GM12878 (cell line): ENCODE measurements around the gene AP1B1. TPM values are rescaled to one million over a fixed set of nuclear protein-coding genes. Genes with fewer than 3 reads are reported as not detected.

Experiments used
- ATAC-seq: fragments of 200-7000 bp; cut with Tn5 transposase; 3 replicates; pipeline ENCODE4 v1.9.1; 2020; ENCODE audit warnings: mild to moderate bottlenecking, moderate library complexity
- BruUV-seq: library from RNA; stranded (reverse); fragments of 400-500 nt; replicated peaks from 2 replicates; lab custom pipeline; 2021; lab: Mats Ljungman, UMichigan
- CTCF ChIA-PET: fragments of 300-600 bp; sonication (Branson Sonifier 250); formaldehyde crosslinking; extraction: SDS; loops from one replicate; lab custom pipeline; 2021; ENCODE audit warnings: inconsistent platforms; lab: Yijun Ruan, JAX
- POLR2A ChIA-PET: fragments of 350-600 bp; formaldehyde crosslinking; extraction: SDS; loops from one replicate; lab custom pipeline; 2021; ENCODE audit warnings: inconsistent platforms; lab: Charles Lee
- RAD21 ChIA-PET: fragments of 300-600 bp; sonication (Branson Sonifier 250); formaldehyde crosslinking; loops from one replicate; lab custom pipeline; 2023; ENCODE audit warnings: antibody characterized with exemption; ENCODE audit not compliant: unreplicated experiment; lab: Charles Lee
- SMC1A ChIA-PET: fragments of 300-600 bp; sonication (Branson Sonifier 250); formaldehyde crosslinking; loops from one replicate; lab custom pipeline; 2023; ENCODE audit not compliant: unreplicated experiment, uncharacterized antibody; lab: Charles Lee
- DNase-seq: peaks from one replicate; pipeline ENCODE4 v3.0.0-alpha.2; 2011; ENCODE audit warnings: low read depth, low spot score
- FAIRE-seq: peaks from 3 replicates; lab custom pipeline; 2011; peaks lifted over from hg19 to GRCh38; lab: Jason Lieb, UNC
- H2AFZ ChIP-seq: 2 replicates; pipeline ENCODE4 v1.6.0; 2011; ENCODE audit warnings: low read depth, low read length, control low read depth; ENCODE audit not compliant: control insufficient read depth
- H3K27ac ChIP-seq: 2 replicates; pipeline ENCODE4 v1.5.1; 2011; ENCODE audit warnings: control low read depth; ENCODE audit not compliant: control insufficient read depth, insufficient read depth
- H3K27me3 ChIP-seq, 2 experiments: replicated peaks in 1 of 2; 2 replicates each; pipeline versions ENCODE4 v1.6.0 to v1.6.1; 2011; ENCODE audit warnings: low read length in 1 of 2; ENCODE audit not compliant: control insufficient read depth in 2 of 2, insufficient read depth in 2 of 2
- H3K36me3 ChIP-seq, 2 experiments: 2 replicates each; pipeline ENCODE4 v1.5.1; 2011; ENCODE audit warnings: low read length in 1 of 2; ENCODE audit not compliant: control insufficient read depth in 2 of 2, insufficient read depth in 2 of 2
- H3K4me1 ChIP-seq: 2 replicates; pipeline ENCODE4 v1.6.1; 2011; ENCODE audit warnings: mild to moderate bottlenecking, low read length, moderate library complexity, mixed read lengths; ENCODE audit not compliant: control insufficient read depth, insufficient read depth
- H3K4me2 ChIP-seq: 2 replicates; pipeline ENCODE4 v1.6.0; 2011; ENCODE audit warnings: control low read depth; ENCODE audit not compliant: control insufficient read depth, insufficient read depth
- H3K4me3 ChIP-seq: fragments of 200-600 bp; sonication (generic); 2 replicates; pipeline ENCODE4 v1.5.1; 2016
- H3K79me2 ChIP-seq: 2 replicates; pipeline ENCODE4 v1.6.0; 2011; ENCODE audit warnings: low read length; ENCODE audit not compliant: control insufficient read depth, insufficient read depth
- H3K9ac ChIP-seq: 2 replicates; pipeline ENCODE4 v1.8.0; 2011; ENCODE audit warnings: low read length, control low read depth, mixed read lengths; ENCODE audit not compliant: control insufficient read depth, insufficient read depth
- H3K9me3 ChIP-seq: replicated peaks from 3 replicates; pipeline ENCODE4 v1.5.1; 2011; ENCODE audit warnings: mild to moderate bottlenecking, low read length; ENCODE audit not compliant: control insufficient read depth, insufficient read depth
- H4K20me1 ChIP-seq: 2 replicates; pipeline ENCODE4 v1.6.0; 2011; ENCODE audit not compliant: control insufficient read depth, insufficient read depth
- BHLHE40 ChIP-seq, 2 experiments: fragments of 450-650 bp in 1 of 2; IDR thresholded peaks; 2 replicates each; pipeline ENCODE4 v1.6.1; 2011 to 2017; ENCODE audit warnings: low read depth in 2 of 2, borderline replicate concordance in 1 of 2, improper control_type of control experiment in 1 of 2, low read length in 1 of 2, mild to moderate bottlenecking in 1 of 2
- CREM ChIP-seq: IDR thresholded peaks from 2 replicates; pipeline ENCODE4 v1.6.1; 2014; ENCODE audit warnings: antibody characterized with exemption, low read depth
- JUND ChIP-seq: IDR thresholded peaks from 2 replicates; pipeline ENCODE4 v1.6.1; 2012; ENCODE audit warnings: low read depth, mild to moderate bottlenecking, low read length, improper control_type of control experiment, moderate library complexity
- NBN ChIP-seq: fragments of 450-650 bp; IDR thresholded peaks from 2 replicates; pipeline ENCODE4 v1.6.1; 2016
- NFYB ChIP-seq: IDR thresholded peaks from 2 replicates; pipeline ENCODE4 v1.6.1; 2011; ENCODE audit warnings: low read depth, mild to moderate bottlenecking, low read length, improper control_type of control experiment, moderate library complexity; ENCODE audit not compliant: insufficient read depth
- RB1 ChIP-seq: fragments of 450-650 bp; formaldehyde crosslinking; IDR thresholded peaks from 2 replicates; pipeline ENCODE4 v1.6.1; 2017; ENCODE audit warnings: mild to moderate bottlenecking, borderline replicate concordance
- RBBP5 ChIP-seq: fragments of 200-600 bp; sonication (generic); conservative IDR thresholded peaks from 2 replicates; pipeline ENCODE4 v1.6.1; 2016
- SKIL ChIP-seq: fragments of 450-650 bp; IDR thresholded peaks from 2 replicates; pipeline ENCODE4 v1.6.1; 2017; ENCODE audit warnings: mild to moderate bottlenecking, low read depth, inconsistent platforms; ENCODE audit not compliant: poor library complexity, severe bottlenecking
- SP1 ChIP-seq: IDR thresholded peaks from one replicate; pipeline ENCODE4 v1.6.1; 2011; ENCODE audit warnings: low read depth, low read length
- SREBF1 ChIP-seq: IDR thresholded peaks from 2 replicates; pipeline ENCODE4 v1.6.1; 2012; ENCODE audit warnings: mild to moderate bottlenecking, low read length
- SREBF2 ChIP-seq: IDR thresholded peaks from 2 replicates; pipeline ENCODE4 v1.6.1; 2012; ENCODE audit warnings: mild to moderate bottlenecking, low read length
- SRF ChIP-seq, 2 experiments: IDR thresholded peaks; 2 replicates each; pipeline ENCODE4 v1.6.1; 2011; ENCODE audit warnings: low read depth in 2 of 2, low read length in 2 of 2, mild to moderate bottlenecking in 1 of 2, moderate library complexity in 1 of 2
- TARDBP ChIP-seq: IDR thresholded peaks from 2 replicates; pipeline ENCODE4 v1.6.1; 2016; ENCODE audit warnings: borderline replicate concordance
- WGBS: methylation state at CpG from one replicate; pipeline ENCODE4 v1.1.6; 2016; ENCODE audit warnings: low lambda C conversion rate; ENCODE audit not compliant: insufficient replicate concordance, insufficient coverage; ENCODE audit errors: missing lambda C conversion rate; 5-methylcytosine and 5-hydroxymethylcytosine counted together
- in situ Hi-C: fragments of 300-500 bp; cut with MboI; formaldehyde crosslinking; loops from 9 replicates; pipeline ENCODE4 v1.14.3; 2018; ENCODE audit warnings: mixed read lengths
- intact Hi-C: fragments of 100-400 bp; cut with micrococcal nuclease; formaldehyde crosslinking; loops from one replicate; pipeline ENCODE4 v1.14.2; 2022; ENCODE audit not compliant: unreplicated experiment
- polyA plus RNA-seq, 11 experiments: library from polyadenylated mRNA; depleted of rRNA in 4 of 11; unstranded in 6 of 11; stranded (reverse) in 5 of 11; fragments of >200 nt; fragmentation: Nextera tagmentation in 4 of 11; fragmentation: Illumina TruSeq in 1 of 11; extraction: Ambion mirVana in 4 of 11; extraction: Trizol in 1 of 11; gene quantifications; 1 replicate in 1 of 11; 2 replicates in 10 of 11; pipeline versions ENCODE4 v1.2.1 to v1.2.3, GENCODE V29; 2011 to 2016; ENCODE audit warnings: inconsistent platforms in 2 of 11, missing spikeins in 2 of 11, low read depth in 1 of 11
- total RNA-seq, 4 experiments: library from RNA; depleted of rRNA in 3 of 4; stranded (reverse); fragments of >200 nt in 3 of 4; fragmentation: Illumina TruSeq in 1 of 4; extraction: Trizol in 1 of 4; gene quantifications; 2 replicates each; pipeline versions ENCODE4 v1.2.1 to v1.2.3, GENCODE V29; 2013 to 2021
- TF ChIP-seq, protein P1 (sequence below): IDR thresholded peaks from 2 replicates; pipeline ENCODE4 v1.6.1; 2011; ENCODE audit warnings: low read depth, mild to moderate bottlenecking, low read length, moderate library complexity, borderline replicate concordance; ENCODE audit errors: extremely low read depth
- TF ChIP-seq, protein P2 (sequence below): fragments of 450-650 bp; formaldehyde crosslinking; IDR thresholded peaks from 2 replicates; pipeline ENCODE4 v1.4.0; 2022; ENCODE audit warnings: mild to moderate bottlenecking, moderate library complexity
- TF ChIP-seq, protein P3 (sequence below): fragments of 450-650 bp; IDR thresholded peaks from 2 replicates; pipeline ENCODE4 v1.6.1; 2016; ENCODE audit warnings: mild to moderate bottlenecking

The AP1B1 gene
- total and polyA plus RNA-seq, 10 of the 15 experiments (the other 5 are each of a cell fraction or from before 2014, with no cell fraction given) = 2.1 to 98.6 (median 57.8) TPM

GRCh38 chr22:29434288-29434687 is 45.9 kb upstream of the AP1B1 start (continued):
- TF ChIP-seq SKIL (no peak), NBN (no peak), RBBP5 (no peak)
- TF ChIP-seq, protein P1, sequence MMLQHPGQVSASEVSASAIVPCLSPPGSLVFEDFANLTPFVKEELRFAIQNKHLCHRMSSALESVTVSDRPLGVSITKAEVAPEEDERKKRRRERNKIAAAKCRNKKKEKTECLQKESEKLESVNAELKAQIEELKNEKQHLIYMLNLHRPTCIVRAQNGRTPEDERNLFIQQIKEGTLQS = no peak

- BruUV-seq = no TSS peak
- no peak overlapping the region for H3K9ac ChIP-seq
- no peaks in the 10 kb centered on the region for H3K9me3 ChIP-seq
- no peaks in the 10 kb centered on the region for H4K20me1 ChIP-seq
- no peak overlapping the region for H3K27ac ChIP-seq
- ChIA-PET POLR2A (no interaction called here), CTCF (interaction anchor here (0.6 kb wide), 1 partner anchor 63 kb away, joined by 3 read pairs; no protein-coding TSS in a partner anchor), SMC1A (no interaction called here), RAD21 (no interaction called here)
- intact Hi-C loops (no loop called here), in situ Hi-C loops (no loop called here)
- FAIRE-seq = no peak
- no peak overlapping the region for H2AFZ ChIP-seq
- H3K36me3 ChIP-seq = no peaks in the 10 kb centered on the region
- 66% methylated on average over 3 of the region's 3 CpGs for WGBS
- no peak for DNase-seq
- H3K79me2 ChIP-seq = no peaks in the 10 kb centered on the region
- no peaks in the 10 kb centered on the region for H3K4me1 ChIP-seq
- no peak for ATAC-seq
- no peaks in the 10 kb centered on the region for H3K27me3 ChIP-seq
- H3K4me2 ChIP-seq = no peak overlapping the region
- no peak overlapping the region for H3K4me3 ChIP-seq
- TF ChIP-seq SP1 (no peak), CREM (no peak), RB1 (no peak), SREBF1 (no peak), SRF (IDR thresholded peaks at IDR 0.05; ENCODE audit: low read depth in 2 of 2, low read length in 2 of 2) (no peak), JUND (no peak), SREBF2 (no peak), NFYB (no peak), TARDBP (no peak), BHLHE40 (IDR thresholded peaks at IDR 0.05; ENCODE audit: borderline replicate concordance in 1 of 2, low read depth in 2 of 2, low read length in 1 of 2) (no peak)
- TF ChIP-seq, protein P2, sequence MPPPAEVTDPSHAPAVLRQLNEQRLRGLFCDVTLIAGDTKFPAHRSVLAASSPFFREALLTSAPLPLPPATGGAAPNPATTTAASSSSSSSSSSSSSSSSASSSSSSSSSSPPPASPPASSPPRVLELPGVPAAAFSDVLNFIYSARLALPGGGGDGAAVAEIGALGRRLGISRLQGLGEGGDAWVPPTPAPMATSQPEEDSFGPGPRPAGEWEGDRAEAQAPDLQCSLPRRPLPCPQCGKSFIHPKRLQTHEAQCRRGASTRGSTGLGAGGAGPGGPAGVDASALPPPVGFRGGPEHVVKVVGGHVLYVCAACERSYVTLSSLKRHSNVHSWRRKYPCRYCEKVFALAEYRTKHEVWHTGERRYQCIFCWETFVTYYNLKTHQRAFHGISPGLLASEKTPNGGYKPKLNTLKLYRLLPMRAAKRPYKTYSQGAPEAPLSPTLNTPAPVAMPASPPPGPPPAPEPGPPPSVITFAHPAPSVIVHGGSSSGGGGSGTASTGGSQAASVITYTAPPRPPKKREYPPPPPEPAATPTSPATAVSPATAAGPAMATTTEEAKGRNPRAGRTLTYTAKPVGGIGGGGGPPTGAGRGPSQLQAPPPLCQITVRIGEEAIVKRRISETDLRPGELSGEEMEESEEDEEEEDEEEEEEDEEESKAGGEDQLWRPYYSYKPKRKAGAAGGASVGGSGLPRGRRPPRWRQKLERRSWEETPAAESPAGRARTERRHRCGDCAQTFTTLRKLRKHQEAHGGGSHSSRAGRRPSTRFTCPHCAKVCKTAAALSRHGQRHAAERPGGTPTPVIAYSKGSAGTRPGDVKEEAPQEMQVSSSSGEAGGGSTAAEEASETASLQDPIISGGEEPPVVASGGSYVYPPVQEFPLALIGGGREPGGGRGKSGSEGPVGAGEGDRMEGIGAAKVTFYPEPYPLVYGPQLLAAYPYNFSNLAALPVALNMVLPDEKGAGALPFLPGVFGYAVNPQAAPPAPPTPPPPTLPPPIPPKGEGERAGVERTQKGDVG (CRISPR knock-in tag) = no peak
- TF ChIP-seq, protein P3, sequence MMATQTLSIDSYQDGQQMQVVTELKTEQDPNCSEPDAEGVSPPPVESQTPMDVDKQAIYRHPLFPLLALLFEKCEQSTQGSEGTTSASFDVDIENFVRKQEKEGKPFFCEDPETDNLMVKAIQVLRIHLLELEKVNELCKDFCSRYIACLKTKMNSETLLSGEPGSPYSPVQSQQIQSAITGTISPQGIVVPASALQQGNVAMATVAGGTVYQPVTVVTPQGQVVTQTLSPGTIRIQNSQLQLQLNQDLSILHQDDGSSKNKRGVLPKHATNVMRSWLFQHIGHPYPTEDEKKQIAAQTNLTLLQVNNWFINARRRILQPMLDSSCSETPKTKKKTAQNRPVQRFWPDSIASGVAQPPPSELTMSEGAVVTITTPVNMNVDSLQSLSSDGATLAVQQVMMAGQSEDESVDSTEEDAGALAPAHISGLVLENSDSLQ = no peak
These were observed 45.5 kb upstream of the AP1B1 start for GRCh38 chr22:29433856-29434255.
